Liver (tissue), 9 donors: Measurements from ENCODE around the gene PCNT. TPM values are rescaled to one million over a fixed set of nuclear protein-coding genes. Genes with fewer than 3 reads are reported as not detected.

Experiments
- DNase-seq: peaks from one replicate; pipeline ENCODE4 v3.0.0-alpha.2; 2017; ENCODE audit warnings: low spot score
- H3K27ac ChIP-seq, 2 donors: one replicate each; pipeline ENCODE4 v1.7.0; 2013; ENCODE audit warnings: inconsistent platforms in 2 of 2, low read length in 2 of 2, control low read depth in 1 of 2, low read depth in 1 of 2, mild to moderate bottlenecking in 1 of 2
- H3K27me3 ChIP-seq, 4 donors: one replicate each; pipeline versions ENCODE4 v1.6.1 to v1.7.0; 2013; ENCODE audit warnings: low read length in 3 of 4, inconsistent platforms in 1 of 4, mild to moderate bottlenecking in 1 of 4, moderate library complexity in 1 of 4; ENCODE audit not compliant: control insufficient read depth in 4 of 4, insufficient read depth in 4 of 4
- H3K36me3 ChIP-seq, 4 donors: one replicate each; pipeline versions ENCODE4 v1.6.1 to v1.7.0; 2013; ENCODE audit warnings: low read length in 3 of 4, mild to moderate bottlenecking in 3 of 4, low read depth in 1 of 4, moderate library complexity in 1 of 4; ENCODE audit not compliant: control insufficient read depth in 4 of 4, insufficient read depth in 3 of 4
- H3K4me1 ChIP-seq, 4 donors: one replicate each; pipeline versions ENCODE4 v1.6.1 to v1.7.0; 2013; ENCODE audit warnings: low read length in 3 of 4, mild to moderate bottlenecking in 3 of 4, moderate library complexity in 1 of 4; ENCODE audit not compliant: control insufficient read depth in 4 of 4, insufficient read depth in 4 of 4
- H3K4me3 ChIP-seq, 3 donors: one replicate each; pipeline versions ENCODE4 v1.6.1 to v1.7.0; 2013; ENCODE audit warnings: low read length in 3 of 3, control low read depth in 1 of 3, low read depth in 1 of 3, mild to moderate bottlenecking in 1 of 3
- H3K9ac ChIP-seq, 2 donors: one replicate each; pipeline ENCODE4 v1.7.0; 2013; ENCODE audit warnings: low read length in 2 of 2, mild to moderate bottlenecking in 2 of 2, moderate library complexity in 2 of 2, control low read depth in 1 of 2, low read depth in 1 of 2
- H3K9me3 ChIP-seq, 4 donors: one replicate each; pipeline versions ENCODE4 v1.6.1 to v1.7.0; 2013; ENCODE audit warnings: low read length in 3 of 4; ENCODE audit not compliant: control insufficient read depth in 4 of 4
- CTCF ChIP-seq: fragments of 150-350 bp; IDR thresholded peaks from 2 replicates; pipeline ENCODE4 v1.5.1; 2017; ENCODE audit warnings: improper control_type of control experiment, low read depth, low read length; ENCODE audit not compliant: missing input control
- FOXA1 ChIP-seq: IDR thresholded peaks from 2 replicates; pipeline ENCODE4 v1.6.1; 2016; ENCODE audit warnings: antibody characterized with exemption
- HNF4A ChIP-seq, 2 donors: conservative IDR thresholded peaks; 2 replicates each; pipeline ENCODE4 v1.6.1; 2016; ENCODE audit warnings: antibody characterized with exemption in 2 of 2, mild to moderate bottlenecking in 2 of 2
- HNF4G ChIP-seq: IDR thresholded peaks from 2 replicates; pipeline ENCODE4 v1.6.1; 2016; ENCODE audit warnings: antibody characterized with exemption
- NR2F2 ChIP-seq: IDR thresholded peaks from 2 replicates; pipeline ENCODE4 v1.6.1; 2016; ENCODE audit warnings: antibody characterized with exemption
- SP1 ChIP-seq: IDR thresholded peaks from 2 replicates; pipeline ENCODE4 v1.6.1; 2018; ENCODE audit warnings: antibody characterized with exemption, mild to moderate bottlenecking
- TAF1 ChIP-seq: conservative IDR thresholded peaks from 2 replicates; pipeline ENCODE4 v1.6.1; 2016; ENCODE audit warnings: antibody characterized with exemption, mild to moderate bottlenecking
- YY1 ChIP-seq: IDR thresholded peaks from 2 replicates; pipeline ENCODE4 v1.6.1; 2016; ENCODE audit warnings: antibody characterized with exemption, mild to moderate bottlenecking
- ZBTB33 ChIP-seq: IDR thresholded peaks from 2 replicates; pipeline ENCODE4 v1.6.1; 2016; ENCODE audit warnings: antibody characterized with exemption
- WGBS: extraction: QIAGEN DNeasy Blood & Tissue Kit; methylation state at CpG from one replicate; pipeline ENCODE4 v1.1.7; 2013; 5-methylcytosine and 5-hydroxymethylcytosine counted together
- polyA plus RNA-seq, 2 donors: library from polyadenylated mRNA; stranded (reverse) in 1 of 2; unstranded in 1 of 2; fragments of 200-250 nt in 1 of 2; fragments of >200 nt in 1 of 2; fragmentation: Nextera tagmentation in 1 of 2; extraction: Ambion mirVana in 1 of 2; gene quantifications; one replicate each; pipeline versions ENCODE4 v1.2.1 to v1.2.3, GENCODE V29; 2013 to 2015
- total RNA-seq, 2 donors: library from RNA; depleted of rRNA; stranded (reverse); fragments of >200 nt; gene quantifications; one replicate each; pipeline ENCODE4 v1.2.3, GENCODE V29; 2014
- TF ChIP-seq, protein P1 (sequence below): IDR thresholded peaks from 2 replicates; pipeline ENCODE4 v1.6.1; 2016; ENCODE audit warnings: antibody characterized with exemption
- TF ChIP-seq, protein P2 (sequence below): IDR thresholded peaks from 2 replicates; pipeline ENCODE4 v1.6.1; 2016; ENCODE audit warnings: antibody characterized with exemption
- TF ChIP-seq, protein P3 (sequence below): IDR thresholded peaks from 2 replicates; pipeline ENCODE4 v1.6.1; 2016; ENCODE audit warnings: antibody characterized with exemption, mild to moderate bottlenecking
- donor health status: healthy.
- donor health status: healthy.
- donor health status: healthy.
- donor health status: healthy.
- donor health status: healthy.

Gene PCNT
- total and polyA plus RNA-seq, 4 donors, result 6.7 to 36.8 (median 15.2) TPM

DNA sequence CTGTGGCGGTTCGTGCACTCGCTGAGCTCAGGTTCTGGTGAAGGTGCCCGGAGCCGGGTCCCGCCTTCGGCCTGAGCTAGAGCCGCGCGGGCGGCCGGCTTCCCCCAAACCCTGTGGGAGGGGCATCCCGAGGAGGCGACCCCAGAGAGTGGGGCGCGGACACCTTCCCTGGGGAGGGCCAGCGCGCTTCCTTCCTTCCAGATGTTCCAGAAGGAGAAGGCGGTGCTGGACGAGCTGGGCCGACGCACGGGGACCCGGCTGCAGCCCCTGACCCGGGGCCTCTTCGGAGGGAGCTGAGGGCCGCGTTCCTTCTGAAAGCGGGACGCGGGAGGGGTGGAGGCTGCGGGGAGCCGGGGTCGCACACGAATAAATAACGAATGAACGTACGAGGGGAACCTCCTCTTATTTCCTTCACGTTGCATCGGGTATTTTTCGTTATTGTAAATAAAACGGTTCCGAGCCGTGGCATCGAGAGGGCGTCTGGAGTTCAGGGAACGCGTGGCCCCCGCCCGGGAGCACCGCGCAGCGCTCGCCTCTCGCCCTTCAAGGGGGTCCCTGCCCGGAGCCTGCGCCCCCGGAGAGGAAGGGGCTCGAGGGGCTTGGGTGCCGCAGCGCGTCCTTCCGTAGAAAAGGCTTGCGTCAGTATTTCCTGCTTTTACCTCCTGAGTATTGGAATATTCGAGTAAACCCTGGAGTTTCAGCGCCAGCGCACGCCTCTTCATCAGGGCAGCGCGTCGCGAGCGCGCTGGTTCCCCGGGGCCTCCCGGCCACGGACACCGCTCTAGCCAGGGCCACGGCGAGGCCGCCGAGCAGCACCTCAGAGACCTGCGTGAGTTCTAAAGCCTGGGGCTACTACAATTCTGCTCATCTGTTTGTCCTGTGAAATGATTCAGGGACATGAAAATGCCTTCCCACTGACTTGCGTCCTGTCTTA, 26.4 kb upstream of the PCNT start:
- no peak overlapping the region for H3K9ac ChIP-seq
- H3K36me3 ChIP-seq, result peaks cover 0 to 2% (median 0%) of the 10 kb centered on the region in 4 donors
- no peak for TF ChIP-seq SP1
- no peak for TF ChIP-seq NR2F2
- TF ChIP-seq, protein P1, sequence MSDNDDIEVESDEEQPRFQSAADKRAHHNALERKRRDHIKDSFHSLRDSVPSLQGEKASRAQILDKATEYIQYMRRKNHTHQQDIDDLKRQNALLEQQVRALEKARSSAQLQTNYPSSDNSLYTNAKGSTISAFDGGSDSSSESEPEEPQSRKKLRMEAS, result no peak
- TF ChIP-seq CTCF, result no peak
- TF ChIP-seq TAF1, result no peak
- TF ChIP-seq, protein P2, sequence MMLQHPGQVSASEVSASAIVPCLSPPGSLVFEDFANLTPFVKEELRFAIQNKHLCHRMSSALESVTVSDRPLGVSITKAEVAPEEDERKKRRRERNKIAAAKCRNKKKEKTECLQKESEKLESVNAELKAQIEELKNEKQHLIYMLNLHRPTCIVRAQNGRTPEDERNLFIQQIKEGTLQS, result no peak
- no peak for TF ChIP-seq HNF4G
- TF ChIP-seq, protein P3, sequence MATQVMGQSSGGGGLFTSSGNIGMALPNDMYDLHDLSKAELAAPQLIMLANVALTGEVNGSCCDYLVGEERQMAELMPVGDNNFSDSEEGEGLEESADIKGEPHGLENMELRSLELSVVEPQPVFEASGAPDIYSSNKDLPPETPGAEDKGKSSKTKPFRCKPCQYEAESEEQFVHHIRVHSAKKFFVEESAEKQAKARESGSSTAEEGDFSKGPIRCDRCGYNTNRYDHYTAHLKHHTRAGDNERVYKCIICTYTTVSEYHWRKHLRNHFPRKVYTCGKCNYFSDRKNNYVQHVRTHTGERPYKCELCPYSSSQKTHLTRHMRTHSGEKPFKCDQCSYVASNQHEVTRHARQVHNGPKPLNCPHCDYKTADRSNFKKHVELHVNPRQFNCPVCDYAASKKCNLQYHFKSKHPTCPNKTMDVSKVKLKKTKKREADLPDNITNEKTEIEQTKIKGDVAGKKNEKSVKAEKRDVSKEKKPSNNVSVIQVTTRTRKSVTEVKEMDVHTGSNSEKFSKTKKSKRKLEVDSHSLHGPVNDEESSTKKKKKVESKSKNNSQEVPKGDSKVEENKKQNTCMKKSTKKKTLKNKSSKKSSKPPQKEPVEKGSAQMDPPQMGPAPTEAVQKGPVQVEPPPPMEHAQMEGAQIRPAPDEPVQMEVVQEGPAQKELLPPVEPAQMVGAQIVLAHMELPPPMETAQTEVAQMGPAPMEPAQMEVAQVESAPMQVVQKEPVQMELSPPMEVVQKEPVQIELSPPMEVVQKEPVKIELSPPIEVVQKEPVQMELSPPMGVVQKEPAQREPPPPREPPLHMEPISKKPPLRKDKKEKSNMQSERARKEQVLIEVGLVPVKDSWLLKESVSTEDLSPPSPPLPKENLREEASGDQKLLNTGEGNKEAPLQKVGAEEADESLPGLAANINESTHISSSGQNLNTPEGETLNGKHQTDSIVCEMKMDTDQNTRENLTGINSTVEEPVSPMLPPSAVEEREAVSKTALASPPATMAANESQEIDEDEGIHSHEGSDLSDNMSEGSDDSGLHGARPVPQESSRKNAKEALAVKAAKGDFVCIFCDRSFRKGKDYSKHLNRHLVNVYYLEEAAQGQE, result no peak
- TF ChIP-seq ZBTB33, result no peak
- 8% methylated on average over 84 of the region's 84 CpGs for WGBS
- peaks cover 0 to 10% (median 5%) of the 10 kb centered on the region in 4 donors for H3K4me1 ChIP-seq
- peak overlapping the region; percentile 40 to 45 (median 41) for H3K4me3 ChIP-seq
- no peaks in the 10 kb centered on the region for H3K27me3 ChIP-seq
- no peaks in the 10 kb centered on the region for H3K9me3 ChIP-seq
- H3K27ac ChIP-seq, result no peak overlapping the region
- no peak for DNase-seq

DNA sequence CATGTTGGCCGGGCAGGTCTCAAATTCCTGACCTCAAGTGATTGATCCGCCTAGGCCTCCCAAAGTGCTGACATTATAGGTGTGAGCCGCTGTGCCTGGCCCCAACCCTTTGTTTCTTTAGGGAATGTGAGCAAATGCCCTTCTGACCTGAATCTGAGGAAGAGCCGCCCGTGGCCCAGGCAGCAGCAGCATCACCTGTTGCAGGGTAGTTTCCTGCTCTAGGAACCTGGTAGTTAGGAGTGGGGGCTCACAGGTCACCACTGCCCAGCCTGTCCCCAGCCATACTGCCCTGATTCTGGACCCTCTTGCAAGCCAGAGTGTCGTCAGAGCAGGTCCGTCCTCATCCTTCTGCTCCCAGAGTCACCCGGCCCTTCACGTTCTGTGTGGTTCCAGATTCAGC, 24.8 kb upstream of the PCNT start:
- H3K36me3 ChIP-seq, result peaks cover 0 to 2% (median 0%) of the 10 kb centered on the region in 4 donors
- H3K4me3 ChIP-seq, result no peak overlapping the region
- H3K9me3 ChIP-seq, result no peaks in the 10 kb centered on the region
- H3K9ac ChIP-seq, result no peak overlapping the region
- DNase-seq, result no peak
- no peak overlapping the region for H3K27ac ChIP-seq
- TF ChIP-seq ZBTB33 (no peak), NR2F2 (no peak), HNF4A (conservative IDR thresholded peaks at IDR 0.05) (no peak), YY1 (no peak), FOXA1 (no peak), CTCF (no peak)
- TF ChIP-seq, protein P2, result no peak
- TF ChIP-seq, protein P1, result no peak
- H3K4me1 ChIP-seq, result peaks cover 0 to 10% (median 5%) of the 10 kb centered on the region in 4 donors
- WGBS, result 85% methylated on average over 9 of the region's 9 CpGs
- no peaks in the 10 kb centered on the region for H3K27me3 ChIP-seq
